GM19395 (cell line): ENCODE results near the gene NGF.

Experiments used
- ATAC-seq: cut with Tn5 transposase; IDR thresholded peaks from one replicate; pipeline ENCODE4 v1.9.1; 2021; ENCODE audit warnings: mild to moderate bottlenecking, moderate library complexity; ENCODE audit not compliant: unreplicated experiment

NGF gene

GRCh38 chr1:115283681-115284146 lies 54.3 kb downstream of the NGF start:
- no peak for ATAC-seq

GRCh38 chr1:115283249-115283648 lies 54.8 kb downstream of the NGF start:
- ATAC-seq = no peak

GRCh38 chr1:115282807-115283208 lies 55.2 kb downstream of the NGF start:
- ATAC-seq = no peak

GRCh38 chr1:115281143-115281542 lies 56.9 kb downstream of the NGF start:
- ATAC-seq = no peak

- ATAC-seq = no peak
Measured at GRCh38 chr1:115280064-115280463, 58.0 kb downstream of the NGF start.

- no peak for ATAC-seq
Measured at GRCh38 chr1:115278211-115278610, 59.8 kb downstream of the NGF start.

- ATAC-seq = no peak
Measured at GRCh38 chr1:115277276-115277675, 60.8 kb downstream of the NGF start.

- no peak for ATAC-seq
Measured at GRCh38 chr1:115275216-115275615, 62.8 kb downstream of the NGF start.

- ATAC-seq = no peak
Measured at GRCh38 chr1:115274467-115274866, 63.6 kb downstream of the NGF start.

- ATAC-seq = no peak
Measured at GRCh38 chr1:115266729-115267421, 71.2 kb downstream of the NGF start.

GRCh38 chr1:115265099-115265498 lies 73.0 kb downstream of the NGF start:
- ATAC-seq = no peak

- ATAC-seq = no peak
Measured at GRCh38 chr1:115262886-115263285, 75.2 kb downstream of the NGF start.

- no peak for ATAC-seq
Measured at GRCh38 chr1:115261496-115261895, 76.6 kb downstream of the NGF start.

GRCh38 chr1:115258302-115258866 lies 79.7 kb downstream of the NGF start:
- no peak for ATAC-seq

GRCh38 chr1:115257591-115257990 lies 80.5 kb downstream of the NGF start:
- ATAC-seq = no peak

GRCh38 chr1:115255154-115255553 lies 82.9 kb downstream of the NGF start:
- ATAC-seq = no peak

GRCh38 chr1:115252585-115252984 lies 85.5 kb downstream of the NGF start:
- no peak for ATAC-seq

GRCh38 chr1:115251856-115252255 lies 86.2 kb downstream of the NGF start:
- no peak for ATAC-seq

GRCh38 chr1:115251340-115251748 lies 86.7 kb downstream of the NGF start:
- ATAC-seq = no peak

GRCh38 chr1:115246526-115246925 lies 91.5 kb downstream of the NGF start:
- ATAC-seq = no peak

- ATAC-seq = no peak
Measured at GRCh38 chr1:115245227-115245626, 92.8 kb downstream of the NGF start.

GRCh38 chr1:115242543-115242942 lies 95.5 kb downstream of the NGF start:
- no peak for ATAC-seq

GRCh38 chr1:115241309-115241708 lies 96.7 kb downstream of the NGF start:
- ATAC-seq = no peak
